ENCODE results near the gene SNAP25. TPM values are rescaled to one million over a fixed set of nuclear protein-coding genes. Genes with fewer than 3 reads are reported as not detected.
A peak's percentile ranks its signal among the peaks of the same experiment; 100 is the strongest.

Gene SNAP25
- total RNA-seq, 2 donors from 2014 or later: 1.3 to 4.7 TPM

DNA sequence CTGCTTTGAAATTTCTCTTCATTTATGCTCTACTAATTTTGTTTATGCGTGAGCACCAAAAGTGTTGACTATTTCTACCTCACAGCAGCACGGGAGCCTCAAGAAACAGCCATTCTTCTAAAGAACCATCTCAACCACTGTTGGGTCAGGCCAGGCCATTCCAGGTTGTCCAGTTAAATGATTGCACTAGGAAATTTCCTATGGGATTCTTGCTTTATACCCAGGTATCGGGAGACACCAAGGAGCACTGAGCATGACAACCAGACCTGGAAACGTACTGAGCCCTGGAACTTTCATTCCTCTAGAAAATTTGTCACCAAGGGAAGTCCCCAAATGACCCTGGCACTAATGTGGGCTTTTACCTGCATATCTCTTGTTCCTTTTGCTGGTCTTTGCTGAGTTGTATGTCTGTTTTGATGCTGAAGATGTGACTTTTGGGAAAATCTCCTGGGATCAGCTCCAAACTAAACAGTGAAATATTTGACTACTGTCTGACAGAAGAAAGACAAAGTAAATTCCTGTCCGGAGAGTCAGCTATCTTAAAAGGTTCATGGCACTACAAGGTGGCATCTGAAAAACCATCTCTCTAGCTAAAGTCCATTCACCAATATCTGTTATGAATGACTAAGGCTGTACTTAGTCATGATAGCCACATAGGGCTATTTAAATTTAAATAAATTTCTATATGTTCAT, 70.5 kb downstream of the SNAP25 start:
- Histone ChIP-seq H3K27ac (no peak overlapping the region), H3K4me3 (no peak overlapping the region), H3K36me3 (no peaks in the 10 kb centered on the region), H3K4me1 (ENCODE audit: control insufficient read depth in 1 of 2, low read depth in 2 of 2) (no peaks in the 10 kb centered on the region), H3K9me3 (no peaks in the 10 kb centered on the region), H3K27me3 (replicated peaks; ENCODE audit: insufficient read depth) (no peaks in the 10 kb centered on the region)
- TF ChIP-seq, protein P1, sequence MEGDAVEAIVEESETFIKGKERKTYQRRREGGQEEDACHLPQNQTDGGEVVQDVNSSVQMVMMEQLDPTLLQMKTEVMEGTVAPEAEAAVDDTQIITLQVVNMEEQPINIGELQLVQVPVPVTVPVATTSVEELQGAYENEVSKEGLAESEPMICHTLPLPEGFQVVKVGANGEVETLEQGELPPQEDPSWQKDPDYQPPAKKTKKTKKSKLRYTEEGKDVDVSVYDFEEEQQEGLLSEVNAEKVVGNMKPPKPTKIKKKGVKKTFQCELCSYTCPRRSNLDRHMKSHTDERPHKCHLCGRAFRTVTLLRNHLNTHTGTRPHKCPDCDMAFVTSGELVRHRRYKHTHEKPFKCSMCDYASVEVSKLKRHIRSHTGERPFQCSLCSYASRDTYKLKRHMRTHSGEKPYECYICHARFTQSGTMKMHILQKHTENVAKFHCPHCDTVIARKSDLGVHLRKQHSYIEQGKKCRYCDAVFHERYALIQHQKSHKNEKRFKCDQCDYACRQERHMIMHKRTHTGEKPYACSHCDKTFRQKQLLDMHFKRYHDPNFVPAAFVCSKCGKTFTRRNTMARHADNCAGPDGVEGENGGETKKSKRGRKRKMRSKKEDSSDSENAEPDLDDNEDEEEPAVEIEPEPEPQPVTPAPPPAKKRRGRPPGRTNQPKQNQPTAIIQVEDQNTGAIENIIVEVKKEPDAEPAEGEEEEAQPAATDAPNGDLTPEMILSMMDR (IDR thresholded peaks at IDR 0.05): no peak
- ATAC-seq (ENCODE audit: insufficient number of reproducible peaks, low FRiP score, low read depth) (no peak), DNase-seq (ENCODE audit: low spot score) (no peak)

DNA sequence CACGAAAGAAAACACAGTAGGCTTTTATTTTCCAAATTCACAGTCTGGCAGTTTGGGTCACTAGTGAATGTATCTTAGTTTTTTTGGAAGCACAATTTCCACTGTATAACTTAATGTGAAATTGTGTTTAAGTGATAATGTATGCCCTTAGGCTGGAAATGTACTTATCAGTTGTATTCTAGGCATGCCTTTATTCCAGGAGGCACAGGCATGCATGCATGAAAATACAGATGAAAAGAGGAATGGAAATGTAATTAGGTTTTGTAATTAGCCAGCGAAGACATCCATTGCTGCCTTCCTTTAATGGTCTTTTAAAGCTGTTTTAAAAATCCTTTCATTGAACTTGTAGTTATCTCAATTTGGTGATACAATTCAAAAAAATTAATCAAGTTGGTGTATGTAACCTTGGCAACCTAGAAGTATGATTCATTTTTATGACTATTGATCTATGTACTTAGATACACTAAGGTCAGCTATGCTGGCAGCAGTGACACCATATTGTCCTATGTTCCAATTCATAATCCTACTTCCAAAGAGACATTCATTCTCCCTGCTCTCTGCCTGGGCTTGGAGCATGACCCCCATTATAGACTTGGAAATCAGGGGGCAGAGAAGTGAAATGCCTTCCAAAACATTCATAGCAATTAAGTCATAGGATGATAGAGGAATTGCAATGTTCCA, 73.1 kb downstream of the SNAP25 start:
- no peak overlapping the region for H3K4me3 ChIP-seq
- no peak overlapping the region for H3K27ac ChIP-seq
- TF ChIP-seq, protein P1 (IDR thresholded peaks at IDR 0.05): no peak
- DNase-seq (ENCODE audit: low spot score) (no peak), ATAC-seq (ENCODE audit: insufficient number of reproducible peaks, low FRiP score, low read depth) (no peak)
- H3K36me3 ChIP-seq: no peaks in the 10 kb centered on the region
- H3K9me3 ChIP-seq: no peaks in the 10 kb centered on the region
- H3K4me1 ChIP-seq (ENCODE audit: control insufficient read depth in 1 of 2, low read depth in 2 of 2): peaks cover 0 to 3% of the 10 kb centered on the region in 2 donors
- no peaks in the 10 kb centered on the region for H3K27me3 ChIP-seq (replicated peaks; ENCODE audit: insufficient read depth)

DNA sequence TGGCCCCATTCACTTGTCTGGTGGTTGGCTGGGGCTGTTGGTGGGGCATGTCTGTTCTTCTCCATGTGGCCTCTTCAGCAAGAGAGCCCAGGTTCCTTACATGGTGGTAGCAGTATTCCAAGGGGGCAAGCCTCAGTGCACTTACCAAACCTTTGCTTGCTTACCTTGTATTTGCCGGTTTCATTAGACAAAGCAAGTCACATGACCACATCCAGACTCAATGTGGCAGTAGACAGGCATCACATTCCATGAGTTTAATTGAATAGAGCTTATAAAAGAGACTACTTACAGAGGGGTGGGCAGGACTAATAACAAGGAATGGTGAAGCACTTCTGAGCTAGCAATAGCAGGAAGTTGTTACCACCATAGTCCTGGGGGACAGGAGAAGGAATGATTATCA, 78.6 kb downstream of the SNAP25 start:
- no peaks in the 10 kb centered on the region for H3K27me3 ChIP-seq (replicated peaks; ENCODE audit: insufficient read depth)
- H3K9me3 ChIP-seq: no peaks in the 10 kb centered on the region
- peak overlapping the region; percentile 39 to 68 for H3K27ac ChIP-seq
- peaks cover 12 to 49% of the 10 kb centered on the region in 2 donors for H3K4me1 ChIP-seq (ENCODE audit: control insufficient read depth in 1 of 2, low read depth in 2 of 2)
- DNase-seq (ENCODE audit: low spot score) (no peak), ATAC-seq (ENCODE audit: insufficient number of reproducible peaks, low FRiP score, low read depth) (no peak)
- TF ChIP-seq, protein P1 (IDR thresholded peaks at IDR 0.05): no peak
- H3K4me3 ChIP-seq: no peak overlapping the region
- H3K36me3 ChIP-seq: no peaks in the 10 kb centered on the region

DNA sequence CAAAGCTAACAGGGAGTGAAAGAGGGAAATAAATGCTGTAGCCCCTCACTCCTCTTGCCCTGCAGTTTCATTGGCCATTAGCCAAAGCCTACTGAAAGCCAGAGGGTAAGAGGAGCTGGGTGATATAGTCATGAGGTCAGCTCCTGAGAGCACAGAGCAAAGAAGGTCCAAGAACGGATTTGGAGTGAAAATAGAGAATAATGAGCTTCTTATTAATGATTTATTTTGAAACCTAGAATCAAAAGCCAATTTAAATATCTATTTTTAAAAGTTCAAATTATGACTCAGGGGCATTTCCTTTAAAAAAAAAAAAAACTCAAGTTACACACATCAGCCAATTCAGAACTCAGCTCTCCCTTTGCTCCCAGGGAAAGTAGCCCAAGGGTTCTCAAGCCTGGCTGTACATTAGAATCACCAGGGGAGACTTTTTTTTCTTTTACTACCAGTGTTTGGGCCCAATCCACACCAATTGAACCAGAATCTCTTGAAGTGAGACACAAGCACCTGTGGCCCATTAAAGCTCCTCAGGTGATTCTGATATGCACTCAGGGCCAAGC, 79.1 kb downstream of the SNAP25 start:
- DNase-seq (ENCODE audit: low spot score): no peak
- Histone ChIP-seq H3K27ac (peak overlapping the region; percentile 39 to 68), H3K27me3 (replicated peaks; ENCODE audit: insufficient read depth) (no peaks in the 10 kb centered on the region), H3K4me1 (ENCODE audit: control insufficient read depth in 1 of 2, low read depth in 2 of 2) (peaks cover 12 to 49% of the 10 kb centered on the region in 2 donors), H3K4me3 (no peak overlapping the region), H3K36me3 (no peaks in the 10 kb centered on the region), H3K9me3 (no peaks in the 10 kb centered on the region)
- TF ChIP-seq, protein P1 (IDR thresholded peaks at IDR 0.05): no peak
- ATAC-seq (ENCODE audit: insufficient number of reproducible peaks, low FRiP score, low read depth): no peak

All from thoracic aorta (tissue), 2 donors.